HEK293 (cell line): ENCODE data around the gene LUC7L.
"Not testable (repeated sequence)": the region's sequence is repeated elsewhere in the genome, so short reads cannot be mapped to it uniquely, and the experiment has no call there.

ENCODE experiments used
- BCL11B ChIP-seq: fragments of 450-650 bp; formaldehyde crosslinking; IDR thresholded peaks from 2 replicates; pipeline ENCODE4 v1.5.1; 2016; ENCODE audit warnings: low read depth, missing biosample characterization, missing genetic modification characterization
- CTCF ChIP-seq: fragments of 450-650 bp; formaldehyde crosslinking; IDR thresholded peaks from 2 replicates; pipeline ENCODE4 v1.5.1; 2016; ENCODE audit warnings: missing biosample characterization, missing genetic modification characterization
- GLI4 ChIP-seq: fragments of 450-650 bp; formaldehyde crosslinking; IDR thresholded peaks from 2 replicates; pipeline ENCODE4 v1.5.1; 2016; ENCODE audit warnings: missing biosample characterization, missing genetic modification characterization
- KLF16 ChIP-seq: fragments of 450-650 bp; formaldehyde crosslinking; IDR thresholded peaks from 2 replicates; pipeline ENCODE4 v1.5.1; 2017; ENCODE audit warnings: missing biosample characterization, missing genetic modification characterization
- REST ChIP-seq: fragments of 450-650 bp; formaldehyde crosslinking; IDR thresholded peaks from 2 replicates; pipeline ENCODE4 v1.5.1; 2016; ENCODE audit warnings: missing biosample characterization, missing genetic modification characterization
- ZBTB7A ChIP-seq: fragments of 450-650 bp; formaldehyde crosslinking; IDR thresholded peaks from 2 replicates; pipeline ENCODE4 v1.5.1; 2016; ENCODE audit warnings: low read depth, missing biosample characterization, missing genetic modification characterization
- ZNF24 ChIP-seq: fragments of 450-650 bp; formaldehyde crosslinking; IDR thresholded peaks from 2 replicates; pipeline ENCODE4 v1.5.1; 2016; ENCODE audit warnings: missing biosample characterization, missing genetic modification characterization
- ZNF280D ChIP-seq: fragments of 450-650 bp; formaldehyde crosslinking; IDR thresholded peaks from 2 replicates; pipeline ENCODE4 v1.5.1; 2016; ENCODE audit warnings: missing biosample characterization, missing genetic modification characterization
- ZNF501 ChIP-seq: fragments of 450-650 bp; formaldehyde crosslinking; IDR thresholded peaks from 2 replicates; pipeline ENCODE4 v1.5.1; 2016; ENCODE audit warnings: missing biosample characterization, missing genetic modification characterization
- ZNF600 ChIP-seq: fragments of 450-650 bp; formaldehyde crosslinking; IDR thresholded peaks from 2 replicates; pipeline ENCODE4 v1.5.1; 2016; ENCODE audit warnings: missing biosample characterization, missing genetic modification characterization
- ZNF658 ChIP-seq: fragments of 450-650 bp; formaldehyde crosslinking; IDR thresholded peaks from 2 replicates; pipeline ENCODE4; 2016; ENCODE audit warnings: missing biosample characterization, missing genetic modification characterization

GRCh38 chr16:230351-230750 lies 1.1 kb upstream of the LUC7L start:
- not testable (repeated sequence) for TF ChIP-seq CTCF (tag by site-specific recombination); KLF16; GLI4 (tag by site-specific recombination); ZNF600 (tag by site-specific recombination); ZNF658; ZBTB7A; ZNF280D (tag by site-specific recombination); ZNF501 (tag by site-specific recombination); REST (tag by site-specific recombination); BCL11B (tag by site-specific recombination); ZNF24 (tag by site-specific recombination)
